ENCODE measurements around the gene LRMDA. TPM values are rescaled to one million over a fixed set of nuclear protein-coding genes. Genes with fewer than 3 reads are reported as not detected.

The LRMDA gene
- total and polyA plus RNA-seq, 2 of the 4 experiments (the other 2 are of a cell fraction), result 0.07 TPM; not detected in 1

DNA sequence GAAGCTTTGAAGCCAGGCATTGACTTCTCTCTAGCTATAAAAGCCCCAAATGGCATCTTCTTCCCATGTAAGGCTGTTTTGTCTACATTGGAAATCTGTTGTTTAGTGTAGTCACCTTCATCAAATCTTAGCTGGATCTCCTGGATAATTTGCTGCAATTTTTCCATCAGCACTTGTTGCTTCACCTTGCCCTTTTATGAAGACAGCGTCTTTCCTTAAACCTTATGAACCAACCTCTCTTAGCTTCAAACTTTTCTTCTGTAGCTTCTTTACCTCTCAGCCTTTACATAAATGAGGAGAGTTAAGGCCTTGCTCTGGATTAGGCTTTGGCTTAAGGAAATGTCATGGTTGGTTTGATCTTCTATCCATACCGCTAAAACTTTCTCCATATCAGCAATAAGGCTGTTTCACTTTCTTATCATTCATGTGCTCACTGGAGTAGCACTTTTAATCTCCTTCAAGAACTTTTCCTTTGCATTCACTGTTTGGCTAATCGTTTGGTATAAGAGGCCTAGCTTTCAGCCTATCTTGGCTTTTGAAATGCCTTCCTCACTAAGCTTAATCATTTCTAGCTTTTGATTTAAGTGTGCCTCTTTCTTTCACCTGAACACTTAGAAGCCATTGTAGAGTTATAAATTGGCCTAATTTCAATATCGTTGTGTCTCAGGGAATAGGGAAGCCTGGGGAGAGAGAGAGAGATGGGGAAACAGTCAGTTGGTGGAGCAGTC lies 803.2 kb downstream of the LRMDA start:
- in situ Hi-C loops (cut with MboI; ENCODE audit: low sequenced_read_pairs) (no loop called here), intact Hi-C loops (cut with micrococcal nuclease) (no loop called here), dilution Hi-C loops (cut with HindIII; ENCODE audit: low sequenced_read_pairs, unreplicated experiment) (no loop called here)
- no peaks in the 10 kb centered on the region for H3K27me3 ChIP-seq (ENCODE audit: control insufficient read depth, insufficient read depth, low read length)
- H3K18ac ChIP-seq (ENCODE audit: low read depth, low read length), result no peak overlapping the region
- no peak overlapping the region for H3K4me2 ChIP-seq (ENCODE audit: low read depth, low read length)
- DNase-seq (no peak), ATAC-seq (ENCODE audit: low read depth) (no peak)
- H2BK5ac ChIP-seq (ENCODE audit: low read depth, low read length, poor library complexity, severe bottlenecking), result no peak overlapping the region
- H4K91ac ChIP-seq (ENCODE audit: insufficient read depth, low read depth, low read length), result no peak overlapping the region
- H3K14ac ChIP-seq (replicated peaks; ENCODE audit: low read depth, low read length), result no peak overlapping the region
- no TSS peak for BruUV-seq (replicated peaks)
- no peak overlapping the region for H2BK15ac ChIP-seq (ENCODE audit: low read depth, low read length)
- H2AFZ ChIP-seq (replicated peaks; ENCODE audit: low read length, poor library complexity), result no peak overlapping the region
- no peak overlapping the region for H2BK20ac ChIP-seq (ENCODE audit: low read depth, low read length)
- no peak for TF ChIP-seq FOS (IDR thresholded peaks at IDR 0.05; ENCODE audit: low read depth, low read length)
- no peak for TF ChIP-seq NFE2L2 (IDR thresholded peaks at IDR 0.05; ENCODE audit: low read depth, low read length)
- no peak for TF ChIP-seq RCOR1 (IDR thresholded peaks at IDR 0.05; ENCODE audit: insufficient replicate concordance, low read length)
- TF ChIP-seq BHLHE40 (IDR thresholded peaks at IDR 0.05; ENCODE audit: low read depth, low read length), result no peak
- TF ChIP-seq CHD1 (IDR thresholded peaks at IDR 0.05; ENCODE audit: low read depth, low read length), result no peak
- no peak for TF ChIP-seq MAZ (IDR thresholded peaks at IDR 0.05; ENCODE audit: borderline replicate concordance, low read depth, low read length)
- TF ChIP-seq SMC3 (IDR thresholded peaks at IDR 0.05; ENCODE audit: low read depth, low read length), result no peak
- TF ChIP-seq MXI1 (IDR thresholded peaks at IDR 0.05; ENCODE audit: borderline replicate concordance, low read depth, low read length), result no peak
- TF ChIP-seq RFX5 (IDR thresholded peaks at IDR 0.05; ENCODE audit: low read depth, low read length), result no peak
- H3K23ac ChIP-seq (ENCODE audit: low read depth, low read length), result no peak overlapping the region
- H3K9me1 ChIP-seq (ENCODE audit: insufficient read depth, low read length), result no peaks in the 10 kb centered on the region
- H4K20me1 ChIP-seq (ENCODE audit: insufficient read depth, low read length), result no peaks in the 10 kb centered on the region
- ChIA-PET POLR2A (ENCODE audit: unreplicated experiment) (no interaction called here), CTCF (interaction anchor here (0.7 kb wide), 1 partner anchor 545 kb away, joined by 4 read pairs; no protein-coding TSS in a partner anchor)
- no CpG with 5 or more reads among the region's 4 CpGs for WGBS, 2 experiments (ENCODE audit: extremely low coverage in 2 of 2, insufficient read length in 1 of 2)
- H3K4me3 ChIP-seq (ENCODE audit: insufficient read depth, low read depth, low read length), result no peak overlapping the region
- no peak overlapping the region for H2AK5ac ChIP-seq (ENCODE audit: low read depth, low read length)
- no peak overlapping the region for H4K5ac ChIP-seq (ENCODE audit: low read depth, low read length)
- H3K4ac ChIP-seq (ENCODE audit: low read depth, low read length), result no peak overlapping the region
- no peak overlapping the region for H4K8ac ChIP-seq (ENCODE audit: low read depth in 2 of 2, low read length in 2 of 2)
- no peak overlapping the region for H2AK9ac ChIP-seq (replicated peaks; ENCODE audit: low read depth, low read length, poor library complexity)
- H2BK120ac ChIP-seq (ENCODE audit: low read depth, low read length), result no peak overlapping the region
- no peak overlapping the region for H3K9ac ChIP-seq (ENCODE audit: low read depth, low read length)
- no peak overlapping the region for H3K56ac ChIP-seq (ENCODE audit: extremely low read depth, insufficient read depth, low read length)
- H3K4me1 ChIP-seq (ENCODE audit: control insufficient read depth, insufficient read depth, low read length), result peaks cover 6% of the 10 kb centered on the region
- H3K27ac ChIP-seq (ENCODE audit: insufficient read depth, low read length), result no peak overlapping the region
- H3K9me3 ChIP-seq (ENCODE audit: control insufficient read depth, insufficient read depth, low read length), result no peaks in the 10 kb centered on the region
- no peaks in the 10 kb centered on the region for H3K79me1 ChIP-seq (ENCODE audit: low read depth in 1 of 2, low read length in 2 of 2)
- no peaks in the 10 kb centered on the region for H3K36me3 ChIP-seq (ENCODE audit: control insufficient read depth, insufficient read depth, low read length)

Measured in IMR-90 (cell line).